Smooth muscle cell (in vitro differentiated cells): ENCODE data around the gene TIMM44. TPM values are rescaled to one million over a fixed set of nuclear protein-coding genes. Genes with fewer than 3 reads are reported as not detected.
"Not testable (repeated sequence)": the region's sequence is repeated elsewhere in the genome, so short reads cannot be mapped to it uniquely, and the experiment has no call there.

ENCODE experiments used
- DNase-seq: peaks from one replicate; lab custom pipeline; 2025; ENCODE audit not compliant: unreplicated experiment; lab: John Stamatoyannopoulos, UW
- H2AFZ ChIP-seq: fragments of 200-600 bp; sonication (generic); 2 replicates; pipeline ENCODE4 v1.6.0; 2016; ENCODE audit warnings: antibody characterized with exemption, low read depth, mild to moderate bottlenecking
- H3F3A ChIP-seq: fragments of 200-600 bp; sonication (generic); 2 replicates; pipeline ENCODE4 v1.6.0; 2017; ENCODE audit warnings: antibody characterized with exemption, low read depth
- H3K27ac ChIP-seq: fragments of 200-600 bp; sonication (generic); 2 replicates; pipeline ENCODE4 v1.5.1; 2016; ENCODE audit warnings: low read depth, mild to moderate bottlenecking
- H3K27me3 ChIP-seq: fragments of 200-600 bp; sonication (generic); 2 replicates; pipeline ENCODE4 v1.6.1; 2016; ENCODE audit warnings: low read depth, mild to moderate bottlenecking
- H3K36me3 ChIP-seq: fragments of 200-600 bp; sonication (generic); 2 replicates; pipeline ENCODE4 v1.5.1; 2016; ENCODE audit warnings: low read depth
- H3K4me1 ChIP-seq: fragments of 200-600 bp; sonication (generic); 2 replicates; pipeline ENCODE4 v1.5.1; 2016; ENCODE audit warnings: low read depth
- H3K4me2 ChIP-seq: fragments of 200-600 bp; sonication (generic); 2 replicates; pipeline ENCODE4 v1.6.0; 2016; ENCODE audit warnings: mild to moderate bottlenecking
- H3K4me3 ChIP-seq: fragments of 200-600 bp; sonication (generic); 2 replicates; pipeline ENCODE4 v1.5.1; 2016; ENCODE audit warnings: mild to moderate bottlenecking
- H3K79me2 ChIP-seq: fragments of 200-600 bp; sonication (generic); 2 replicates; pipeline ENCODE4 v1.6.0; 2016; ENCODE audit warnings: low read depth, mild to moderate bottlenecking
- H3K9ac ChIP-seq: fragments of 200-600 bp; sonication (generic); 2 replicates; pipeline ENCODE4 v1.6.0; 2016; ENCODE audit warnings: low read depth
- H3K9me3 ChIP-seq: fragments of 200-600 bp; sonication (generic); replicated peaks from 2 replicates; pipeline ENCODE4 v1.5.1; 2016; ENCODE audit warnings: low read depth
- H4K20me1 ChIP-seq: fragments of 200-600 bp; sonication (generic); 2 replicates; pipeline ENCODE4 v1.6.0; 2016; ENCODE audit warnings: low read depth
- CTCF ChIP-seq: fragments of 200-600 bp; sonication (generic); IDR thresholded peaks from 2 replicates; pipeline ENCODE4 v1.5.1; 2017; ENCODE audit warnings: borderline replicate concordance, mild to moderate bottlenecking, antibody characterized with exemption; ENCODE audit not compliant: insufficient read depth, poor library complexity, severe bottlenecking
- WGBS: methylation state at CpG from one replicate; pipeline ENCODE4 v1.1.7; 2016; ENCODE audit warnings: low lambda C conversion rate; 5-methylcytosine and 5-hydroxymethylcytosine counted together
- polyA plus RNA-seq: library from polyadenylated mRNA; unstranded; fragments of >200 nt; fragmentation: Nextera tagmentation; extraction: Ambion mirVana; gene quantifications from 2 replicates; pipeline ENCODE4 v1.2.1, GENCODE V29; 2016
- total RNA-seq: library from RNA; depleted of rRNA; stranded (reverse); fragments of >200 nt; gene quantifications from 2 replicates; pipeline ENCODE4 v1.2.3, GENCODE V29; 2014

TIMM44 gene
- total and polyA plus RNA-seq, 2 experiments from 2014 or later: 21.8 to 25.1 TPM

- 96% methylated on average over 25 of the region's 25 CpGs for WGBS
- Histone ChIP-seq H3K9me3 (no peaks in the 10 kb centered on the region), H3K36me3 (peaks cover 22% of the 10 kb centered on the region), H3K27ac (no peak overlapping the region), H3K79me2 (no peaks in the 10 kb centered on the region), H3K9ac (no peak overlapping the region), H2AFZ (no peak overlapping the region), H3K4me2 (no peak overlapping the region), H3K4me1 (no peaks in the 10 kb centered on the region), H4K20me1 (peaks cover 12% of the 10 kb centered on the region), H3K27me3 (no peaks in the 10 kb centered on the region), H3F3A (peaks cover 6% of the 10 kb centered on the region), H3K4me3 (no peak overlapping the region)
- no peak for DNase-seq
- no peak for TF ChIP-seq CTCF
Measured at GRCh38 chr19:7963566-7963965, 20.1 kb upstream of the TIMM44 start.

GRCh38 chr19:7962644-7963268 is 19.3 kb upstream of the TIMM44 start:
- no peak for TF ChIP-seq CTCF

GRCh38 chr19:7961920-7962626 is 18.6 kb upstream of the TIMM44 start:
- Histone ChIP-seq H3K4me2 (no peak overlapping the region), H3K9me3 (no peaks in the 10 kb centered on the region), H3K4me1 (no peaks in the 10 kb centered on the region), H3F3A (peaks cover 2% of the 10 kb centered on the region), H3K4me3 (no peak overlapping the region), H3K27ac (no peak overlapping the region), H3K9ac (no peak overlapping the region), H3K79me2 (no peaks in the 10 kb centered on the region), H3K27me3 (no peaks in the 10 kb centered on the region), H4K20me1 (peaks cover 5% of the 10 kb centered on the region), H2AFZ (no peak overlapping the region), H3K36me3 (peaks cover 15% of the 10 kb centered on the region)
- no peak for TF ChIP-seq CTCF
- DNase-seq: no peak
- 92% methylated on average over 13 of the region's 13 CpGs for WGBS

More at GRCh38 chr19:7962644-7963268, 19.3 kb upstream of the TIMM44 start:
- Histone ChIP-seq H3K9ac (no peak overlapping the region), H3K9me3 (no peaks in the 10 kb centered on the region), H4K20me1 (peaks cover 5% of the 10 kb centered on the region), H3F3A (peaks cover 6% of the 10 kb centered on the region), H3K27ac (no peak overlapping the region), H3K4me3 (no peak overlapping the region), H3K27me3 (no peaks in the 10 kb centered on the region), H3K4me1 (no peaks in the 10 kb centered on the region), H3K79me2 (no peaks in the 10 kb centered on the region), H3K4me2 (no peak overlapping the region), H3K36me3 (peaks cover 22% of the 10 kb centered on the region), H2AFZ (no peak overlapping the region)
- WGBS: 96% methylated on average over 21 of the region's 22 CpGs
- DNase-seq: no peak

- not testable (repeated sequence) for DNase-seq, H3K27ac ChIP-seq, H3K9me3 ChIP-seq, H3K27me3 ChIP-seq, H3K4me1 ChIP-seq, H3F3A ChIP-seq, H3K36me3 ChIP-seq, H4K20me1 ChIP-seq, H3K79me2 ChIP-seq, H2AFZ ChIP-seq, H3K9ac ChIP-seq, H3K4me3 ChIP-seq, H3K4me2 ChIP-seq
- WGBS: 98% methylated on average over 4 of the region's 4 CpGs
Measured at GRCh38 chr19:7961082-7961481, 17.6 kb upstream of the TIMM44 start.
